Measurements from ENCODE around the gene SNX8.
A peak's percentile ranks its signal among the peaks of the same experiment; 100 is the strongest.
"Not testable (repeated sequence)": the region's sequence is repeated elsewhere in the genome, so short reads cannot be mapped to it uniquely, and the experiment has no call there.

The SNX8 gene

GRCh38 chr7:2289621-2290020 is 24.6 kb downstream of the SNX8 start:
- DNase-seq = no peak

- no peak for DNase-seq
These were observed 25.1 kb downstream of the SNX8 start for GRCh38 chr7:2289111-2289586.

- DNase-seq = no peak
These were observed 25.7 kb downstream of the SNX8 start for GRCh38 chr7:2288503-2288902.

GRCh38 chr7:2287745-2288144 is 26.5 kb downstream of the SNX8 start:
- no peak for DNase-seq

- no peak for DNase-seq
These were observed 31.2 kb downstream of the SNX8 start for GRCh38 chr7:2283074-2283473.

- no peak for DNase-seq
These were observed 32.0 kb downstream of the SNX8 start for GRCh38 chr7:2282185-2282751.

- DNase-seq = no peak
These were observed 32.7 kb downstream of the SNX8 start for GRCh38 chr7:2281541-2281940.

GRCh38 chr7:2280424-2280823 is 33.8 kb downstream of the SNX8 start:
- DNase-seq = no peak

- no peak for DNase-seq
These were observed 34.3 kb downstream of the SNX8 start for GRCh38 chr7:2279896-2280295.

- no peak for DNase-seq
These were observed 36.2 kb downstream of the SNX8 start for GRCh38 chr7:2278026-2278425.

GRCh38 chr7:2276107-2276506 is 38.1 kb downstream of the SNX8 start:
- DNase-seq = no peak

GRCh38 chr7:2275101-2275500 is 39.1 kb downstream of the SNX8 start:
- no peak for DNase-seq

GRCh38 chr7:2274666-2275065 is 39.6 kb downstream of the SNX8 start:
- DNase-seq = no peak

GRCh38 chr7:2273866-2274265 is 40.4 kb downstream of the SNX8 start:
- no peak for DNase-seq

GRCh38 chr7:2272031-2272430 is 42.2 kb downstream of the SNX8 start:
- no peak for DNase-seq

GRCh38 chr7:2271273-2272026 is 42.8 kb downstream of the SNX8 start:
- no peak for DNase-seq

GRCh38 chr7:2270495-2270894 is 43.7 kb downstream of the SNX8 start:
- no peak for DNase-seq

GRCh38 chr7:2269991-2270460 is 44.2 kb downstream of the SNX8 start:
- DNase-seq = no peak

- DNase-seq = not testable (repeated sequence)
These were observed 44.9 kb downstream of the SNX8 start for GRCh38 chr7:2269089-2269990.

- no peak for DNase-seq
These were observed 47.3 kb downstream of the SNX8 start for GRCh38 chr7:2266911-2267310.

- no peak for DNase-seq
These were observed 50.1 kb downstream of the SNX8 start for GRCh38 chr7:2264158-2264557.

GRCh38 chr7:2263176-2263575 is 51.1 kb downstream of the SNX8 start:
- DNase-seq = no peak

GRCh38 chr7:2261611-2262010 is 52.6 kb downstream of the SNX8 start:
- no peak for DNase-seq

- DNase-seq = peak; percentile 79
These were observed 53.4 kb downstream of the SNX8 start for GRCh38 chr7:2260820-2261219.

All from NCI-H1105 (cell line).